Right atrium auricular region (tissue), 2 donors: ENCODE results near the gene GEMIN2. TPM values are rescaled to one million over a fixed set of nuclear protein-coding genes. Genes with fewer than 3 reads are reported as not detected.
"Not testable (repeated sequence)": the region's sequence is repeated elsewhere in the genome, so short reads cannot be mapped to it uniquely, and the experiment has no call there.

Source experiments
- DNase-seq: peaks from one replicate; pipeline ENCODE4 v3.0.0-alpha.2; 2019; ENCODE audit warnings: low spot score
- H3K27ac ChIP-seq, 2 donors: fragments of 200-600 bp; sonication (generic); 1 replicate in 1 of 2; 2 replicates in 1 of 2; pipeline ENCODE4 v1.5.1; 2016 to 2019
- H3K27me3 ChIP-seq, 2 donors: fragments of 200-600 bp; sonication (generic); one replicate each; pipeline versions ENCODE4 v1.5.1 to v1.6.0; 2017 to 2019
- H3K36me3 ChIP-seq: fragments of 200-600 bp; sonication (generic); one replicate; pipeline ENCODE4 v1.5.1; 2016
- H3K4me1 ChIP-seq, 2 donors: fragments of 200-600 bp; sonication (generic); one replicate each; pipeline versions ENCODE4 v1.5.1 to v1.6.0; 2017 to 2019
- H3K4me3 ChIP-seq, 2 donors: fragments of 200-600 bp; sonication (generic); 1 replicate in 1 of 2; 2 replicates in 1 of 2; pipeline ENCODE4 v1.5.1; 2017 to 2019; ENCODE audit warnings: mild to moderate bottlenecking in 1 of 2, moderate library complexity in 1 of 2
- H3K9me3 ChIP-seq, 2 donors: fragments of 200-600 bp; sonication (generic); one replicate each; pipeline ENCODE4 v1.5.1; 2019
- total RNA-seq, 2 donors: library from RNA; depleted of rRNA; stranded (reverse); fragments of >200 nt; gene quantifications; one replicate each; pipeline ENCODE4 v1.1.0, GENCODE V29; 2016
- TF ChIP-seq, protein P1 (sequence below), 2 donors: fragments of 200-600 bp; sonication (generic); IDR thresholded peaks; one replicate each; pipeline ENCODE4 v1.5.1; 2019; ENCODE audit warnings: antibody characterized with exemption in 2 of 2

Gene GEMIN2
- total RNA-seq, 2 donors from 2014 or later, result 5.2 to 12.2 TPM

DNA sequence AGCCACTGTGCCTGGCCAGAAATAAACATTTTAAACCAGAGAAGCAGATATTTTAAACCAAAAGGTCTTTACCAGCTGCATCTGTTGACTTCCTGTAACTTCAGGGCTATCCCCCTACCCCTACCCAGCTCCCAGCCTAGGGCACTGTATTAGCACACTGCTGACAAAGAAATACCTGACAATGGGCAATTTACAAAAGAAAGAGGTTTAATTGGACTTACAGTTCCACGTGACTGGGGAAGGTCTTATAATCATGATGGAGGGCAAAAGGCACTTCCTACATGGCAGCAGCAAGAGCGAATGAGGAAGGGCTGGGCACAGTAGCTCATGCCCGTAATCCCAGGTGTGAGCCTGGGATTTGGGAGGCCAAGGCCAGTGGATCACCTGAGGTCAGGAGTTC is 26.0 kb downstream of the GEMIN2 start:
- no peak for DNase-seq
- H3K4me3 ChIP-seq, result no peak overlapping the region
- H3K36me3 ChIP-seq, result peaks cover 22% of the 10 kb centered on the region
- H3K27me3 ChIP-seq, result no peaks in the 10 kb centered on the region
- H3K9me3 ChIP-seq, result no peaks in the 10 kb centered on the region
- no peaks in the 10 kb centered on the region for H3K4me1 ChIP-seq
- no peak overlapping the region for H3K27ac ChIP-seq
- TF ChIP-seq, protein P1, sequence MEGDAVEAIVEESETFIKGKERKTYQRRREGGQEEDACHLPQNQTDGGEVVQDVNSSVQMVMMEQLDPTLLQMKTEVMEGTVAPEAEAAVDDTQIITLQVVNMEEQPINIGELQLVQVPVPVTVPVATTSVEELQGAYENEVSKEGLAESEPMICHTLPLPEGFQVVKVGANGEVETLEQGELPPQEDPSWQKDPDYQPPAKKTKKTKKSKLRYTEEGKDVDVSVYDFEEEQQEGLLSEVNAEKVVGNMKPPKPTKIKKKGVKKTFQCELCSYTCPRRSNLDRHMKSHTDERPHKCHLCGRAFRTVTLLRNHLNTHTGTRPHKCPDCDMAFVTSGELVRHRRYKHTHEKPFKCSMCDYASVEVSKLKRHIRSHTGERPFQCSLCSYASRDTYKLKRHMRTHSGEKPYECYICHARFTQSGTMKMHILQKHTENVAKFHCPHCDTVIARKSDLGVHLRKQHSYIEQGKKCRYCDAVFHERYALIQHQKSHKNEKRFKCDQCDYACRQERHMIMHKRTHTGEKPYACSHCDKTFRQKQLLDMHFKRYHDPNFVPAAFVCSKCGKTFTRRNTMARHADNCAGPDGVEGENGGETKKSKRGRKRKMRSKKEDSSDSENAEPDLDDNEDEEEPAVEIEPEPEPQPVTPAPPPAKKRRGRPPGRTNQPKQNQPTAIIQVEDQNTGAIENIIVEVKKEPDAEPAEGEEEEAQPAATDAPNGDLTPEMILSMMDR (IDR thresholded peaks at IDR 0.05), result no peak

GRCh38 chr14:39141623-39142022 is 27.5 kb downstream of the GEMIN2 start:
- peaks cover 14% of the 10 kb centered on the region for H3K36me3 ChIP-seq
- not testable (repeated sequence) for DNase-seq, H3K27ac ChIP-seq, H3K27me3 ChIP-seq, H3K4me1 ChIP-seq, H3K4me3 ChIP-seq, H3K9me3 ChIP-seq

- not testable (repeated sequence) for H3K4me1 ChIP-seq, DNase-seq, H3K27me3 ChIP-seq, H3K27ac ChIP-seq, H3K36me3 ChIP-seq, H3K9me3 ChIP-seq, H3K4me3 ChIP-seq
These were observed 29.1 kb downstream of the GEMIN2 start for GRCh38 chr14:39143226-39143625.

- H3K4me1 ChIP-seq, result no peaks in the 10 kb centered on the region
- H3K27me3 ChIP-seq, result no peaks in the 10 kb centered on the region
- no peak overlapping the region for H3K4me3 ChIP-seq
- no peaks in the 10 kb centered on the region for H3K9me3 ChIP-seq
- TF ChIP-seq, protein P1 (IDR thresholded peaks at IDR 0.05), result no peak
- H3K36me3 ChIP-seq, result peaks cover 26% of the 10 kb centered on the region
- no peak overlapping the region for H3K27ac ChIP-seq
- DNase-seq, result no peak
These were observed 31.3 kb downstream of the GEMIN2 start for GRCh38 chr14:39145266-39145966.

DNA sequence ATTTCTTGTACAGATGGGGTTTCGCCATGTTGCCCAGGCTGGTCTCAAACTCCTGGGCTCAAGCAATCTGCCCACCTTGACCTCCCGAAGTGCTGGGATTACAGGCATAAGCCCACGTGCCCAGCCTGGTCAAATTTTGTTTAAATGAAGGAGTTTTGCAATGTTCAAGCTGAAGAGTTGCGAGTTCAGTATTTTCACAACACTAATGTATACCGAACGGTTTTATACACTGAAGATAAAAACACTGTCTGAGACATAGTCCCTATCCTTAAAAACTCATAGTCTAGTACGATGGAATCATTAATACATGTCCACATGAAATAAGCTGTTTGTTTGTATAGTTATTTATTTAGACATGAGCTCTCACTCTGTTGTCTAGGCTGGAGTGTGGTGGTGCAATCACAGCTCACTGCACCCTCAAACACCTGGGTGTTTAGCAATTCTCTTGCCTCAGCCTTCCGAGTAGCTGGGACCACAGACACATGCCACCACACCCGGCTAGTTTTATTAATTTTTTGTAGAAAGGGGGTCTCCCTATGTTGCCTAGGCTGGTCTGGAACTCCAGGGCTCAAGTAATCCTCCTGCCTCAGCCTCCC is 40.6 kb downstream of the GEMIN2 start:
- TF ChIP-seq, protein P1 (IDR thresholded peaks at IDR 0.05), result no peak

GRCh38 chr14:39157491-39157890 is 43.4 kb downstream of the GEMIN2 start:
- Histone ChIP-seq H3K27me3 (no peaks in the 10 kb centered on the region), H3K9me3 (no peaks in the 10 kb centered on the region), H3K27ac (no peak overlapping the region), H3K4me1 (no peaks in the 10 kb centered on the region), H3K36me3 (peaks cover 41% of the 10 kb centered on the region), H3K4me3 (no peak overlapping the region)
- TF ChIP-seq, protein P1 (IDR thresholded peaks at IDR 0.05), result no peak
- no peak for DNase-seq

More for the DNA sequence above, 40.6 kb downstream of the GEMIN2 start:
- Histone ChIP-seq H3K27ac (no peak overlapping the region), H3K27me3 (no peaks in the 10 kb centered on the region), H3K4me3 (no peak overlapping the region), H3K9me3 (no peaks in the 10 kb centered on the region), H3K36me3 (peaks cover 53% of the 10 kb centered on the region), H3K4me1 (no peaks in the 10 kb centered on the region)
- DNase-seq, result no peak
